Measurements from ENCODE around the gene RAB3B. TPM values are rescaled to one million over a fixed set of nuclear protein-coding genes. Genes with fewer than 3 reads are reported as not detected.

The RAB3B gene
- polyA plus RNA-seq, 2 donors: under 0.01 to 0.02 TPM

- 56 to 59% methylated on average over 5 of the region's 5 CpGs for WGBS, 2 donors
- Histone ChIP-seq H3K4me3 (ENCODE audit: low read depth in 1 of 2, low read length in 2 of 2) (no peak overlapping the region), H3K4me1 (ENCODE audit: control insufficient read depth in 2 of 2, insufficient read depth in 2 of 2, low read length in 1 of 2) (no peaks in the 10 kb centered on the region), H3K27me3 (ENCODE audit: control insufficient read depth in 1 of 2, insufficient read depth in 2 of 2, low read length in 2 of 2) (no peaks in the 10 kb centered on the region), H3K27ac (ENCODE audit: low read depth in 2 of 2, low read length in 1 of 2) (no peak overlapping the region), H3K9me3 (ENCODE audit: control insufficient read depth in 2 of 2, insufficient read depth in 1 of 2, low read depth in 1 of 2, low read length in 1 of 2) (no peaks in the 10 kb centered on the region), H3K36me3 (ENCODE audit: control insufficient read depth in 2 of 2, insufficient read depth in 2 of 2, low read length in 1 of 2) (no peaks in the 10 kb centered on the region)
Observed at GRCh38 chr1:51997974-51998382, 7.5 kb upstream of the RAB3B start.

- Histone ChIP-seq H3K4me1 (ENCODE audit: control insufficient read depth in 2 of 2, insufficient read depth in 2 of 2, low read length in 1 of 2) (no peaks in the 10 kb centered on the region), H3K27me3 (ENCODE audit: control insufficient read depth in 1 of 2, insufficient read depth in 2 of 2, low read length in 2 of 2) (peaks cover 0 to 3% of the 10 kb centered on the region in 2 donors), H3K27ac (ENCODE audit: low read depth in 2 of 2, low read length in 1 of 2) (no peak overlapping the region), H3K9me3 (ENCODE audit: control insufficient read depth in 2 of 2, insufficient read depth in 1 of 2, low read depth in 1 of 2, low read length in 1 of 2) (peaks cover 0 to 3% of the 10 kb centered on the region in 2 donors), H3K36me3 (ENCODE audit: control insufficient read depth in 2 of 2, insufficient read depth in 2 of 2, low read length in 1 of 2) (no peaks in the 10 kb centered on the region), H3K4me3 (ENCODE audit: low read depth in 1 of 2, low read length in 2 of 2) (peak overlapping the region; percentile 25 to 46)
- WGBS, 2 donors: 19% methylated on average over 41 to 47 of the region's 47 CpGs
Observed at GRCh38 chr1:51989582-51990477, 670 bp downstream of the RAB3B start.

- H3K27ac ChIP-seq (ENCODE audit: low read depth in 2 of 2, low read length in 1 of 2): no peak overlapping the region
- H3K36me3 ChIP-seq (ENCODE audit: control insufficient read depth in 2 of 2, insufficient read depth in 2 of 2, low read length in 1 of 2): no peaks in the 10 kb centered on the region
- peaks cover 0 to 3% of the 10 kb centered on the region in 2 donors for H3K27me3 ChIP-seq (ENCODE audit: control insufficient read depth in 1 of 2, insufficient read depth in 2 of 2, low read length in 2 of 2)
- H3K9me3 ChIP-seq (ENCODE audit: control insufficient read depth in 2 of 2, insufficient read depth in 1 of 2, low read depth in 1 of 2, low read length in 1 of 2): peaks cover 0 to 3% of the 10 kb centered on the region in 2 donors
- no peak overlapping the region for H3K4me3 ChIP-seq (ENCODE audit: low read depth in 1 of 2, low read length in 2 of 2)
- no peaks in the 10 kb centered on the region for H3K4me1 ChIP-seq (ENCODE audit: control insufficient read depth in 2 of 2, insufficient read depth in 2 of 2, low read length in 1 of 2)
Observed at GRCh38 chr1:51988254-51988653, 2.2 kb downstream of the RAB3B start.

GRCh38 chr1:51986718-51987117, 3.8 kb downstream of the RAB3B start:
- Histone ChIP-seq H3K27ac (ENCODE audit: low read depth in 2 of 2, low read length in 1 of 2) (no peak overlapping the region), H3K4me1 (ENCODE audit: control insufficient read depth in 2 of 2, insufficient read depth in 2 of 2, low read length in 1 of 2) (no peaks in the 10 kb centered on the region), H3K36me3 (ENCODE audit: control insufficient read depth in 2 of 2, insufficient read depth in 2 of 2, low read length in 1 of 2) (no peaks in the 10 kb centered on the region), H3K9me3 (ENCODE audit: control insufficient read depth in 2 of 2, insufficient read depth in 1 of 2, low read depth in 1 of 2, low read length in 1 of 2) (peaks cover 0 to 3% of the 10 kb centered on the region in 2 donors), H3K4me3 (ENCODE audit: low read depth in 1 of 2, low read length in 2 of 2) (no peak overlapping the region), H3K27me3 (ENCODE audit: control insufficient read depth in 1 of 2, insufficient read depth in 2 of 2, low read length in 2 of 2) (no peaks in the 10 kb centered on the region)
- WGBS, 2 donors: 73 to 82% methylated on average over 4 of the region's 4 CpGs

GRCh38 chr1:51982161-51982560, 8.3 kb downstream of the RAB3B start:
- WGBS, 2 donors: 92 to 95% methylated on average over 3 of the region's 3 CpGs
- no peak overlapping the region for H3K4me3 ChIP-seq (ENCODE audit: low read depth in 1 of 2, low read length in 2 of 2)

GRCh38 chr1:51981555-51981954, 8.9 kb downstream of the RAB3B start:
- H3K27me3 ChIP-seq (ENCODE audit: control insufficient read depth in 1 of 2, insufficient read depth in 2 of 2, low read length in 2 of 2): no peaks in the 10 kb centered on the region
- no peaks in the 10 kb centered on the region for H3K4me1 ChIP-seq (ENCODE audit: control insufficient read depth in 2 of 2, insufficient read depth in 2 of 2, low read length in 1 of 2)
- WGBS, 2 donors: 86 to 94% methylated on average over 1 of the region's 1 CpG
- H3K9me3 ChIP-seq (ENCODE audit: control insufficient read depth in 2 of 2, insufficient read depth in 1 of 2, low read depth in 1 of 2, low read length in 1 of 2): no peaks in the 10 kb centered on the region
- no peak overlapping the region for H3K4me3 ChIP-seq (ENCODE audit: low read depth in 1 of 2, low read length in 2 of 2)
- H3K36me3 ChIP-seq (ENCODE audit: control insufficient read depth in 2 of 2, insufficient read depth in 2 of 2, low read length in 1 of 2): no peaks in the 10 kb centered on the region
- no peak overlapping the region for H3K27ac ChIP-seq (ENCODE audit: low read depth in 2 of 2, low read length in 1 of 2)

More at GRCh38 chr1:51982161-51982560, 8.3 kb downstream of the RAB3B start:
- Histone ChIP-seq H3K9me3 (ENCODE audit: control insufficient read depth in 2 of 2, insufficient read depth in 1 of 2, low read depth in 1 of 2, low read length in 1 of 2) (no peaks in the 10 kb centered on the region), H3K27me3 (ENCODE audit: control insufficient read depth in 1 of 2, insufficient read depth in 2 of 2, low read length in 2 of 2) (no peaks in the 10 kb centered on the region), H3K27ac (ENCODE audit: low read depth in 2 of 2, low read length in 1 of 2) (no peak overlapping the region), H3K4me1 (ENCODE audit: control insufficient read depth in 2 of 2, insufficient read depth in 2 of 2, low read length in 1 of 2) (no peaks in the 10 kb centered on the region), H3K36me3 (ENCODE audit: control insufficient read depth in 2 of 2, insufficient read depth in 2 of 2, low read length in 1 of 2) (no peaks in the 10 kb centered on the region)

GRCh38 chr1:51978099-51978498, 12.4 kb downstream of the RAB3B start:
- no peaks in the 10 kb centered on the region for H3K4me1 ChIP-seq (ENCODE audit: control insufficient read depth in 2 of 2, insufficient read depth in 2 of 2, low read length in 1 of 2)
- no peaks in the 10 kb centered on the region for H3K9me3 ChIP-seq (ENCODE audit: control insufficient read depth in 2 of 2, insufficient read depth in 1 of 2, low read depth in 1 of 2, low read length in 1 of 2)
- H3K27me3 ChIP-seq (ENCODE audit: control insufficient read depth in 1 of 2, insufficient read depth in 2 of 2, low read length in 2 of 2): no peaks in the 10 kb centered on the region
- no peak overlapping the region for H3K27ac ChIP-seq (ENCODE audit: low read depth in 2 of 2, low read length in 1 of 2)
- no peak overlapping the region for H3K4me3 ChIP-seq (ENCODE audit: low read depth in 1 of 2, low read length in 2 of 2)
- no peaks in the 10 kb centered on the region for H3K36me3 ChIP-seq (ENCODE audit: control insufficient read depth in 2 of 2, insufficient read depth in 2 of 2, low read length in 1 of 2)

- H3K9me3 ChIP-seq (ENCODE audit: control insufficient read depth in 2 of 2, insufficient read depth in 1 of 2, low read depth in 1 of 2, low read length in 1 of 2): no peaks in the 10 kb centered on the region
- no peaks in the 10 kb centered on the region for H3K27me3 ChIP-seq (ENCODE audit: control insufficient read depth in 1 of 2, insufficient read depth in 2 of 2, low read length in 2 of 2)
- H3K4me1 ChIP-seq (ENCODE audit: control insufficient read depth in 2 of 2, insufficient read depth in 2 of 2, low read length in 1 of 2): no peaks in the 10 kb centered on the region
- WGBS, 2 donors: 81 to 87% methylated on average over 12 of the region's 12 CpGs
- no peak overlapping the region for H3K4me3 ChIP-seq (ENCODE audit: low read depth in 1 of 2, low read length in 2 of 2)
- no peaks in the 10 kb centered on the region for H3K36me3 ChIP-seq (ENCODE audit: control insufficient read depth in 2 of 2, insufficient read depth in 2 of 2, low read length in 1 of 2)
- no peak overlapping the region for H3K27ac ChIP-seq (ENCODE audit: low read depth in 2 of 2, low read length in 1 of 2)
Observed at GRCh38 chr1:51976846-51977602, 13.5 kb downstream of the RAB3B start.

GRCh38 chr1:51973587-51974474, 16.7 kb downstream of the RAB3B start:
- Histone ChIP-seq H3K4me3 (ENCODE audit: low read depth in 1 of 2, low read length in 2 of 2) (no peak overlapping the region), H3K27ac (ENCODE audit: low read depth in 2 of 2, low read length in 1 of 2) (no peak overlapping the region), H3K4me1 (ENCODE audit: control insufficient read depth in 2 of 2, insufficient read depth in 2 of 2, low read length in 1 of 2) (no peaks in the 10 kb centered on the region), H3K27me3 (ENCODE audit: control insufficient read depth in 1 of 2, insufficient read depth in 2 of 2, low read length in 2 of 2) (no peaks in the 10 kb centered on the region), H3K36me3 (ENCODE audit: control insufficient read depth in 2 of 2, insufficient read depth in 2 of 2, low read length in 1 of 2) (no peaks in the 10 kb centered on the region), H3K9me3 (ENCODE audit: control insufficient read depth in 2 of 2, insufficient read depth in 1 of 2, low read depth in 1 of 2, low read length in 1 of 2) (no peaks in the 10 kb centered on the region)
- WGBS, 2 donors: 87 to 88% methylated on average over 1 of the region's 1 CpG

Measured in esophagus (tissue), 2 donors.